Endothelial cell of umbilical vein (primary cell): ENCODE data around the gene WDFY2.

Experiments
- FOS ChIP-seq: IDR thresholded peaks from 2 replicates; pipeline ENCODE4 v1.6.1; 2011; ENCODE audit warnings: mild to moderate bottlenecking, low read length, moderate library complexity, borderline replicate concordance; ENCODE audit not compliant: insufficient read depth
- TF ChIP-seq, protein P1 (sequence below), 2 donors: IDR thresholded peaks; 1 replicate in 1 of 2; 2 replicates in 1 of 2; pipeline ENCODE4 v1.5.1; 2011; ENCODE audit warnings: low read length in 2 of 2, mild to moderate bottlenecking in 2 of 2, moderate library complexity in 2 of 2, control low read depth in 1 of 2, inconsistent platforms in 1 of 2, low read depth in 1 of 2; ENCODE audit not compliant: insufficient read depth in 1 of 2; ENCODE audit errors: extremely low read depth in 1 of 2

DNA sequence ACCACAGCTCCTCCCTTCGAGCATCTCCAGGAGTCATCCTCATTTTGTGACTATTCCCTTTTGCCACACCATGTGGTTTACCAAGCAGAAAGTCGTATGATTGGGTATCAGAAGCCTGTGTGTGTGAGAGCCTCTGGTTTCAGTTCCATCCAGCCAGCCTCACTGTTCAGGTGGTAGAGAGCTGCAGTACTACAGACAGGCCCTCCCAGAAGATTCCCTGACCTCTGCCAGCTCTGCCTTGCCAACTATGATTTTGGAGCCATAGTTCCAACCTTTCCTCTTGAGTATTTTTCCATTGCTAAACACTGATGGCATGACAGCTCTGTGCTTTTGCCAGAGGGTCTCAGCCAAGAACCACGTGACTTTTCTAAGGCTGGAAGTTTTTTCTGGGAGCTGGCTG, 137.2 kb downstream of the WDFY2 start:
- no peak for TF ChIP-seq FOS
- TF ChIP-seq, protein P1, sequence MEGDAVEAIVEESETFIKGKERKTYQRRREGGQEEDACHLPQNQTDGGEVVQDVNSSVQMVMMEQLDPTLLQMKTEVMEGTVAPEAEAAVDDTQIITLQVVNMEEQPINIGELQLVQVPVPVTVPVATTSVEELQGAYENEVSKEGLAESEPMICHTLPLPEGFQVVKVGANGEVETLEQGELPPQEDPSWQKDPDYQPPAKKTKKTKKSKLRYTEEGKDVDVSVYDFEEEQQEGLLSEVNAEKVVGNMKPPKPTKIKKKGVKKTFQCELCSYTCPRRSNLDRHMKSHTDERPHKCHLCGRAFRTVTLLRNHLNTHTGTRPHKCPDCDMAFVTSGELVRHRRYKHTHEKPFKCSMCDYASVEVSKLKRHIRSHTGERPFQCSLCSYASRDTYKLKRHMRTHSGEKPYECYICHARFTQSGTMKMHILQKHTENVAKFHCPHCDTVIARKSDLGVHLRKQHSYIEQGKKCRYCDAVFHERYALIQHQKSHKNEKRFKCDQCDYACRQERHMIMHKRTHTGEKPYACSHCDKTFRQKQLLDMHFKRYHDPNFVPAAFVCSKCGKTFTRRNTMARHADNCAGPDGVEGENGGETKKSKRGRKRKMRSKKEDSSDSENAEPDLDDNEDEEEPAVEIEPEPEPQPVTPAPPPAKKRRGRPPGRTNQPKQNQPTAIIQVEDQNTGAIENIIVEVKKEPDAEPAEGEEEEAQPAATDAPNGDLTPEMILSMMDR (IDR thresholded peaks at IDR 0.05; ENCODE audit: extremely low read depth in 1 of 2, insufficient read depth in 1 of 2, low read depth in 1 of 2, low read length in 2 of 2), result no peak
